Astrocyte (in vitro differentiated cells and primary cell): ENCODE data around the gene SYTL3. TPM values are rescaled to one million over a fixed set of nuclear protein-coding genes. Genes with fewer than 3 reads are reported as not detected.
A peak's percentile ranks its signal among the peaks of the same experiment; 100 is the strongest.

Experiments used
- DNase-seq: peaks from one replicate; pipeline ENCODE4 v3.0.0-alpha.2; 2010; ENCODE audit warnings: low read depth
- FAIRE-seq: peaks from 2 replicates; lab custom pipeline; 2011; peaks lifted over from hg19 to GRCh38; lab: Jason Lieb, UNC
- H2AFZ ChIP-seq: 2 replicates; pipeline ENCODE4 v1.6.0; 2012; ENCODE audit warnings: low read depth, low read length, inconsistent platforms
- H3K27ac ChIP-seq: 2 replicates; pipeline ENCODE4 v1.5.1; 2011; ENCODE audit warnings: low read depth, low read length, inconsistent platforms
- H3K27me3 ChIP-seq: 2 replicates; pipeline ENCODE4 v1.6.0; 2011; ENCODE audit warnings: low read length, inconsistent platforms; ENCODE audit not compliant: insufficient read depth
- H3K36me3 ChIP-seq: 2 replicates; pipeline ENCODE4 v1.5.1; 2011; ENCODE audit warnings: low read length, inconsistent platforms; ENCODE audit not compliant: insufficient read depth
- H3K4me1 ChIP-seq: 2 replicates; pipeline ENCODE4 v1.5.1; 2011; ENCODE audit warnings: low read length, inconsistent platforms; ENCODE audit not compliant: insufficient read depth
- H3K4me2 ChIP-seq: 2 replicates; pipeline ENCODE4 v1.6.0; 2012; ENCODE audit warnings: low read length, inconsistent platforms
- H3K4me3 ChIP-seq: 2 replicates; pipeline ENCODE4 v1.5.1; 2011; ENCODE audit warnings: low read depth, mild to moderate bottlenecking, low read length, inconsistent platforms; ENCODE audit not compliant: insufficient read depth
- H3K79me2 ChIP-seq: 2 replicates; pipeline ENCODE4 v1.6.0; 2012; ENCODE audit warnings: mild to moderate bottlenecking, low read length, inconsistent platforms; ENCODE audit not compliant: insufficient read depth
- H3K9ac ChIP-seq: 2 replicates; pipeline ENCODE4 v1.6.0; 2012; ENCODE audit warnings: mild to moderate bottlenecking, low read length, inconsistent platforms
- H3K9me3 ChIP-seq: 2 replicates; pipeline ENCODE4 v1.5.1; 2012; ENCODE audit warnings: low read depth, mild to moderate bottlenecking, low read length, inconsistent platforms; ENCODE audit not compliant: insufficient read depth
- H4K20me1 ChIP-seq: 2 replicates; pipeline ENCODE4 v1.6.0; 2012; ENCODE audit warnings: low read length, inconsistent platforms; ENCODE audit not compliant: insufficient read depth
- H3K27ac Mint-ChIP-seq: one replicate; pipeline ENCODE4 v1.8.0; 2021; ENCODE audit warnings: mild to moderate bottlenecking, mixed read lengths; ENCODE audit not compliant: unreplicated experiment
- H3K27me3 Mint-ChIP-seq: one replicate; pipeline ENCODE4 v1.8.0; 2021; ENCODE audit warnings: low read depth, mixed read lengths; ENCODE audit not compliant: unreplicated experiment
- H3K36me3 Mint-ChIP-seq: one replicate; pipeline ENCODE4 v1.8.0; 2021; ENCODE audit warnings: low read depth, mixed read lengths; ENCODE audit not compliant: unreplicated experiment
- H3K4me1 Mint-ChIP-seq: one replicate; pipeline ENCODE4 v1.8.0; 2021; ENCODE audit warnings: low read depth, mixed read lengths; ENCODE audit not compliant: unreplicated experiment
- H3K4me3 Mint-ChIP-seq: one replicate; pipeline ENCODE4 v1.8.0; 2021; ENCODE audit warnings: mild to moderate bottlenecking, moderate library complexity, mixed read lengths; ENCODE audit not compliant: unreplicated experiment
- H3K9me3 Mint-ChIP-seq: one replicate; pipeline ENCODE4 v1.8.0; 2021; ENCODE audit warnings: mild to moderate bottlenecking, mixed read lengths; ENCODE audit not compliant: unreplicated experiment
- EZH2 ChIP-seq: IDR thresholded peaks from 2 replicates; pipeline ENCODE4 v1.6.1; 2012; ENCODE audit warnings: mild to moderate bottlenecking, low read length, inconsistent platforms; ENCODE audit not compliant: insufficient read depth
- total RNA-seq: library from RNA; stranded (reverse); gene quantifications from 2 replicates; pipeline ENCODE4 v1.2.1, GENCODE V29; 2021
- TF ChIP-seq, protein P1 (sequence below): IDR thresholded peaks from 2 replicates; pipeline ENCODE4 v1.5.1; 2011; ENCODE audit warnings: low read depth, mild to moderate bottlenecking, inconsistent platforms, low read length, moderate library complexity; ENCODE audit not compliant: insufficient read depth

The SYTL3 gene
- total RNA-seq, 1 donor from 2014 or later, result 1.2 TPM

- Histone ChIP-seq H3K79me2 (no peaks in the 10 kb centered on the region), H3K4me3 (no peak overlapping the region), H3K9me3 (no peaks in the 10 kb centered on the region), H3K27me3 (no peaks in the 10 kb centered on the region), H3K4me2 (peak overlapping the region; percentile 54), H2AFZ (no peak overlapping the region), H4K20me1 (no peaks in the 10 kb centered on the region), H3K9ac (no peak overlapping the region), H3K36me3 (no peaks in the 10 kb centered on the region), H3K27ac (no peak overlapping the region), H3K4me1 (peaks cover 16% of the 10 kb centered on the region)
- Mint-ChIP-seq H3K4me3 (no peak overlapping the region), H3K36me3 (no peaks in the 10 kb centered on the region), H3K27me3 (no peaks in the 10 kb centered on the region), H3K4me1 (peaks cover 21% of the 10 kb centered on the region), H3K9me3 (no peaks in the 10 kb centered on the region), H3K27ac (peak overlapping the region; percentile 77)
- FAIRE-seq (no peak), DNase-seq (peak; percentile 72)
- TF ChIP-seq, protein P1, sequence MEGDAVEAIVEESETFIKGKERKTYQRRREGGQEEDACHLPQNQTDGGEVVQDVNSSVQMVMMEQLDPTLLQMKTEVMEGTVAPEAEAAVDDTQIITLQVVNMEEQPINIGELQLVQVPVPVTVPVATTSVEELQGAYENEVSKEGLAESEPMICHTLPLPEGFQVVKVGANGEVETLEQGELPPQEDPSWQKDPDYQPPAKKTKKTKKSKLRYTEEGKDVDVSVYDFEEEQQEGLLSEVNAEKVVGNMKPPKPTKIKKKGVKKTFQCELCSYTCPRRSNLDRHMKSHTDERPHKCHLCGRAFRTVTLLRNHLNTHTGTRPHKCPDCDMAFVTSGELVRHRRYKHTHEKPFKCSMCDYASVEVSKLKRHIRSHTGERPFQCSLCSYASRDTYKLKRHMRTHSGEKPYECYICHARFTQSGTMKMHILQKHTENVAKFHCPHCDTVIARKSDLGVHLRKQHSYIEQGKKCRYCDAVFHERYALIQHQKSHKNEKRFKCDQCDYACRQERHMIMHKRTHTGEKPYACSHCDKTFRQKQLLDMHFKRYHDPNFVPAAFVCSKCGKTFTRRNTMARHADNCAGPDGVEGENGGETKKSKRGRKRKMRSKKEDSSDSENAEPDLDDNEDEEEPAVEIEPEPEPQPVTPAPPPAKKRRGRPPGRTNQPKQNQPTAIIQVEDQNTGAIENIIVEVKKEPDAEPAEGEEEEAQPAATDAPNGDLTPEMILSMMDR, result no peak
- TF ChIP-seq EZH2, result no peak
Measured at GRCh38 chr6:158708239-158708638, 58.4 kb downstream of the SYTL3 start.

DNA sequence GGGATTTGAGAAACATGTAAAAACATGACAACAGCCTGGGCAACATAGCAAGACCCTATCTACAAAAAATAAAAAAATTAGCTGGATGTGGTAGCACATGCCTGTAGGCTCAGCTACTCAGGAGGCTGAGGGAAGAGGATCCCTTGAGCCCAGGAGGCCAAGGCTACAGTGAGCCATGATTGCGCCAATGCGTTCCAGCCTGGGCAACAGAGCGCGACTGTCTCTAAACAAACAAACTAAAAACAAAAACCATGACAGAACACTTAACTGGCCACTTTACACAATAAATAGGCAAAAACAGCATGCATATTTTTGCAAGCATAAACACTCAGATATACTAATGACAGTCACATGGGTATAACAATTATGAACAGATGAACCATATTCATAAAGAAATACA, 60.0 kb downstream of the SYTL3 start:
- no peaks in the 10 kb centered on the region for H3K9me3 Mint-ChIP-seq
- Histone ChIP-seq H3K27ac (no peak overlapping the region), H3K27me3 (no peaks in the 10 kb centered on the region), H4K20me1 (no peaks in the 10 kb centered on the region), H3K79me2 (no peaks in the 10 kb centered on the region), H3K4me3 (no peak overlapping the region), H3K9ac (no peak overlapping the region), H3K9me3 (no peaks in the 10 kb centered on the region), H2AFZ (no peak overlapping the region), H3K36me3 (no peaks in the 10 kb centered on the region), H3K4me1 (peaks cover 12% of the 10 kb centered on the region), H3K4me2 (no peak overlapping the region)
- DNase-seq (no peak), FAIRE-seq (no peak)
- H3K27me3 Mint-ChIP-seq, result no peaks in the 10 kb centered on the region
- TF ChIP-seq, protein P1, result no peak
- no peak for TF ChIP-seq EZH2
- H3K4me1 Mint-ChIP-seq, result peaks cover 21% of the 10 kb centered on the region
- no peaks in the 10 kb centered on the region for H3K36me3 Mint-ChIP-seq
- H3K27ac Mint-ChIP-seq, result no peak overlapping the region
- H3K4me3 Mint-ChIP-seq, result no peak overlapping the region

DNA sequence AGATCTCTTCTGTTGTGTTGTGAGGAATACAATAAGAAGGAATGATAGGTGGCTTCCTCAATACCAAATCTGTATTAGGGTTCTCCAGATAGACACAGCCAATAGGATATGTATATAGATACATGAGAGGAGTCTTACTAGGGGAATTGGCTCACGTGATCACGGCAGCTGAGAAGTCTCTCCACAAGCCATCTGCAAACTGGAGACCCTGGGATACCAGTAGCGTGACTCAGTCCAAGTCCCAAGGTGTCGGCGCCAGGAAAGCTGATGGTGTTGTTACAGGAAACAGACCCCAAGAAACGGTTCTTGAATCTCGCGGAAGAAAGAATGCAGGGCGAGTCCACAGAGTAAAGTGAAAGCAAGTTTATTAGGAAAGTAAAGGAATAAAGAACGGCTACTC, 61.4 kb downstream of the SYTL3 start:
- H3K4me3 Mint-ChIP-seq, result peak overlapping the region; percentile 50

More for the DNA sequence above, 61.4 kb downstream of the SYTL3 start:
- no peaks in the 10 kb centered on the region for H3K9me3 Mint-ChIP-seq
- H3K27me3 ChIP-seq, result no peaks in the 10 kb centered on the region
- H3K9ac ChIP-seq, result no peak overlapping the region
- TF ChIP-seq EZH2, result no peak
- TF ChIP-seq, protein P1, result no peak
- no peak overlapping the region for H3K4me3 ChIP-seq
- no peak overlapping the region for H3K27ac ChIP-seq
- peaks cover 12% of the 10 kb centered on the region for H3K4me1 ChIP-seq
- H3K79me2 ChIP-seq, result no peaks in the 10 kb centered on the region
- no peak overlapping the region for H3K4me2 ChIP-seq
- H3K4me1 Mint-ChIP-seq, result peaks cover 21% of the 10 kb centered on the region
- FAIRE-seq (no peak), DNase-seq (peak; percentile 31)
- H3K27me3 Mint-ChIP-seq, result peaks cover 8% of the 10 kb centered on the region
- no peak overlapping the region for H3K27ac Mint-ChIP-seq
- no peaks in the 10 kb centered on the region for H3K36me3 ChIP-seq
- no peaks in the 10 kb centered on the region for H3K36me3 Mint-ChIP-seq
- no peaks in the 10 kb centered on the region for H4K20me1 ChIP-seq
- H3K9me3 ChIP-seq, result no peaks in the 10 kb centered on the region
- H2AFZ ChIP-seq, result no peak overlapping the region
